ENCODE results near the gene MAST3.

GRCh38 chr19:18114483-18114882 lies 16.9 kb downstream of the MAST3 start:
- TF ChIP-seq CTCF (IDR thresholded peaks at IDR 0.05) (no peak), POLR2A (IDR thresholded peaks at IDR 0.05) (no peak)

All from transverse colon (tissue), 3 donors.